Liver (tissue), 3 donors: Measurements from ENCODE around the gene CLCN7.

Experiments used
- CTCF ChIP-seq: fragments of 150-350 bp; IDR thresholded peaks from 2 replicates; pipeline ENCODE4 v1.5.1; 2017; ENCODE audit warnings: improper control_type of control experiment, low read depth, low read length; ENCODE audit not compliant: missing input control
- HNF4A ChIP-seq, 2 donors: conservative IDR thresholded peaks; 2 replicates each; pipeline ENCODE4 v1.6.1; 2016; ENCODE audit warnings: antibody characterized with exemption in 2 of 2, mild to moderate bottlenecking in 2 of 2
- MAX ChIP-seq: IDR thresholded peaks from 2 replicates; pipeline ENCODE4 v1.6.1; 2016; ENCODE audit warnings: antibody characterized with exemption
- RAD21 ChIP-seq, 2 donors: IDR thresholded peaks; 2 replicates each; pipeline ENCODE4 v1.6.1; 2016; ENCODE audit warnings: antibody characterized with exemption in 2 of 2, mild to moderate bottlenecking in 2 of 2
- SP1 ChIP-seq: IDR thresholded peaks from 2 replicates; pipeline ENCODE4 v1.6.1; 2018; ENCODE audit warnings: antibody characterized with exemption, mild to moderate bottlenecking
- TAF1 ChIP-seq: conservative IDR thresholded peaks from 2 replicates; pipeline ENCODE4 v1.6.1; 2016; ENCODE audit warnings: antibody characterized with exemption, mild to moderate bottlenecking
- TF ChIP-seq, protein P1 (sequence below): IDR thresholded peaks from 2 replicates; pipeline ENCODE4 v1.6.1; 2016; ENCODE audit warnings: antibody characterized with exemption, mild to moderate bottlenecking
- donor health status: healthy.
- donor health status: healthy.

DNA sequence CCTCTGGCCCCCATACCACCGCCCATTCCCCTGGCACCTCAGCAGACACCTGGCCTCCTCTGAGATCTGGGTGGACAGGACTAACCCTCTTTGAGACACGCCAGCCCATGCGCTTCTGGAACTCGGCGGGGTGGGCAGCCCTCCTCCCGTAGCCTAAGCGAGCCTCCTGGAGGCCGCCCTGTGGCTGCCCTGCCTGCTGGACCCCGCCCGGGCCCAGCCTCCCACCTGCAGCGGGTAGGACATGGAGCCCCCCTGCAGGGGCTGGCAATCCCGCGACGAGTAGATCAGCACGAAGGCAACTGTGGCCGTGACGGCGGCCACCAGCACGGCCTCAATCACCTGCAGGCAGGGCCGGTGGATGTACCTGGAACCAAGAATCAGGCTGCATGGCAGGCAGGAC lies 22.3 kb downstream of the CLCN7 start:
- TF ChIP-seq CTCF (no peak), RAD21 (IDR thresholded peaks at IDR 0.05) (no peak), TAF1 (no peak), MAX (no peak), SP1 (no peak), HNF4A (conservative IDR thresholded peaks at IDR 0.05) (no peak)
- TF ChIP-seq, protein P1, sequence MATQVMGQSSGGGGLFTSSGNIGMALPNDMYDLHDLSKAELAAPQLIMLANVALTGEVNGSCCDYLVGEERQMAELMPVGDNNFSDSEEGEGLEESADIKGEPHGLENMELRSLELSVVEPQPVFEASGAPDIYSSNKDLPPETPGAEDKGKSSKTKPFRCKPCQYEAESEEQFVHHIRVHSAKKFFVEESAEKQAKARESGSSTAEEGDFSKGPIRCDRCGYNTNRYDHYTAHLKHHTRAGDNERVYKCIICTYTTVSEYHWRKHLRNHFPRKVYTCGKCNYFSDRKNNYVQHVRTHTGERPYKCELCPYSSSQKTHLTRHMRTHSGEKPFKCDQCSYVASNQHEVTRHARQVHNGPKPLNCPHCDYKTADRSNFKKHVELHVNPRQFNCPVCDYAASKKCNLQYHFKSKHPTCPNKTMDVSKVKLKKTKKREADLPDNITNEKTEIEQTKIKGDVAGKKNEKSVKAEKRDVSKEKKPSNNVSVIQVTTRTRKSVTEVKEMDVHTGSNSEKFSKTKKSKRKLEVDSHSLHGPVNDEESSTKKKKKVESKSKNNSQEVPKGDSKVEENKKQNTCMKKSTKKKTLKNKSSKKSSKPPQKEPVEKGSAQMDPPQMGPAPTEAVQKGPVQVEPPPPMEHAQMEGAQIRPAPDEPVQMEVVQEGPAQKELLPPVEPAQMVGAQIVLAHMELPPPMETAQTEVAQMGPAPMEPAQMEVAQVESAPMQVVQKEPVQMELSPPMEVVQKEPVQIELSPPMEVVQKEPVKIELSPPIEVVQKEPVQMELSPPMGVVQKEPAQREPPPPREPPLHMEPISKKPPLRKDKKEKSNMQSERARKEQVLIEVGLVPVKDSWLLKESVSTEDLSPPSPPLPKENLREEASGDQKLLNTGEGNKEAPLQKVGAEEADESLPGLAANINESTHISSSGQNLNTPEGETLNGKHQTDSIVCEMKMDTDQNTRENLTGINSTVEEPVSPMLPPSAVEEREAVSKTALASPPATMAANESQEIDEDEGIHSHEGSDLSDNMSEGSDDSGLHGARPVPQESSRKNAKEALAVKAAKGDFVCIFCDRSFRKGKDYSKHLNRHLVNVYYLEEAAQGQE = no peak
